Measurements from ENCODE around the gene GPR55.

GPR55 gene

GRCh38 chr2:230868947-230869913 lies 55.8 kb downstream of the GPR55 start:
- no peak overlapping the region for H3K4me3 ChIP-seq (replicated peaks; ENCODE audit: insufficient read depth, low read length)
- TF ChIP-seq, protein P1, sequence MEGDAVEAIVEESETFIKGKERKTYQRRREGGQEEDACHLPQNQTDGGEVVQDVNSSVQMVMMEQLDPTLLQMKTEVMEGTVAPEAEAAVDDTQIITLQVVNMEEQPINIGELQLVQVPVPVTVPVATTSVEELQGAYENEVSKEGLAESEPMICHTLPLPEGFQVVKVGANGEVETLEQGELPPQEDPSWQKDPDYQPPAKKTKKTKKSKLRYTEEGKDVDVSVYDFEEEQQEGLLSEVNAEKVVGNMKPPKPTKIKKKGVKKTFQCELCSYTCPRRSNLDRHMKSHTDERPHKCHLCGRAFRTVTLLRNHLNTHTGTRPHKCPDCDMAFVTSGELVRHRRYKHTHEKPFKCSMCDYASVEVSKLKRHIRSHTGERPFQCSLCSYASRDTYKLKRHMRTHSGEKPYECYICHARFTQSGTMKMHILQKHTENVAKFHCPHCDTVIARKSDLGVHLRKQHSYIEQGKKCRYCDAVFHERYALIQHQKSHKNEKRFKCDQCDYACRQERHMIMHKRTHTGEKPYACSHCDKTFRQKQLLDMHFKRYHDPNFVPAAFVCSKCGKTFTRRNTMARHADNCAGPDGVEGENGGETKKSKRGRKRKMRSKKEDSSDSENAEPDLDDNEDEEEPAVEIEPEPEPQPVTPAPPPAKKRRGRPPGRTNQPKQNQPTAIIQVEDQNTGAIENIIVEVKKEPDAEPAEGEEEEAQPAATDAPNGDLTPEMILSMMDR (IDR thresholded peaks at IDR 0.05; ENCODE audit: insufficient read depth, low read length), result no peak
- TF ChIP-seq SPI1 (IDR thresholded peaks at IDR 0.05; ENCODE audit: borderline replicate concordance, low read depth), result no peak
- TF ChIP-seq POLR2AphosphoS5 (IDR thresholded peaks at IDR 0.05; ENCODE audit: low read depth), result no peak
- TF ChIP-seq GABPA (IDR thresholded peaks at IDR 0.05; ENCODE audit: low read depth), result no peak
- TF ChIP-seq REST (IDR thresholded peaks at IDR 0.05; ENCODE audit: insufficient replicate concordance, low read depth), result no peak
- peak overlapping the region; percentile 58 for H3K27ac ChIP-seq (replicated peaks)
- H3K27me3 ChIP-seq (ENCODE audit: insufficient read depth, poor library complexity, severe bottlenecking), result no peaks in the 10 kb centered on the region
- no peak for DNase-seq (ENCODE audit: low read depth in 1 of 2, low spot score in 1 of 2)

DNA sequence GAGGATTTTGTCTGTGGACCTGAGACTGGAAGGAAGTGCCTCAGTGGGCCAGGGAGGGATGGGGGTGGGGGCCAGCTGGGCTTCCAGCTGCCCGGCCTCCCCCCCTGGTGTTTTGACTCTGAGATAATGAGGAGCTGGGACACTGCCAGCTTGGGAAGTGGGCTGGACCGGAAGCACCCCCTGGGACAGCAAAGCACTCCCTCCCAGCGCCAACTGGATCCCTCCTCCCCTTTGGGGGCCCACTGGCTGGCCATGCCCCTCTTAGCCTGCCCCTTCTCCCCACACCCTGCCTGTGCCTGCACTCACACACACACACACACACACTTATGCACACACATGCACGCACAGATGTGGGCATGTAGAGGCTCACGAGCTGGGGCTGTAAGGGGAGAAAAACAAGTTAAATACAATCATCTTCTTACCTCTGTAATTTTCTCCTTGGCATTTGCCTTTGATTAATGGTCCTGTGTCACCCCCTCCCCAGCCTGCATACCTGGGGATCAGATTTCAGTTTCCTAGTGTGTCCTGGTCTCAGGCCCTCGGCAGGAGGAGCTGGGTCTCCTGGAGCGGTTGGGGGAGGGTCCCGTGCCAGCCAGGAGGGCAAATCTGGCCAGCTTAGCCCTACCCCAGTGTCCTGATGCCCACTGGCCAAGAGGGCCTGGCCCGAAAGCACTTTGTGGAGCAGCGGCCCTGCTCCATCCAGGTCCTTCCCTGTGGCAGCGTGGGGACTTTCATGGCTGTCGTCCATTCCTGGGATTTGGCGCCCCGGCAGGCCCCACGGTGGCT lies 56.7 kb downstream of the GPR55 start:
- no peak overlapping the region; the same call in 1 of the 2 replicates for H3K27ac ChIP-seq (replicated peaks)
- no peak for DNase-seq (ENCODE audit: low read depth in 1 of 2, low spot score in 1 of 2)
- TF ChIP-seq, protein P1 (IDR thresholded peaks at IDR 0.05; ENCODE audit: insufficient read depth, low read length), result no peak
- TF ChIP-seq SPI1 (IDR thresholded peaks at IDR 0.05; ENCODE audit: borderline replicate concordance, low read depth) (no peak), REST (IDR thresholded peaks at IDR 0.05; ENCODE audit: insufficient replicate concordance, low read depth) (no peak), POLR2AphosphoS5 (IDR thresholded peaks at IDR 0.05; ENCODE audit: low read depth) (no peak), GABPA (IDR thresholded peaks at IDR 0.05; ENCODE audit: low read depth) (no peak)
- no peak overlapping the region for H3K4me3 ChIP-seq (replicated peaks; ENCODE audit: insufficient read depth, low read length)
- H3K27me3 ChIP-seq (ENCODE audit: insufficient read depth, poor library complexity, severe bottlenecking), result no peaks in the 10 kb centered on the region

DNA sequence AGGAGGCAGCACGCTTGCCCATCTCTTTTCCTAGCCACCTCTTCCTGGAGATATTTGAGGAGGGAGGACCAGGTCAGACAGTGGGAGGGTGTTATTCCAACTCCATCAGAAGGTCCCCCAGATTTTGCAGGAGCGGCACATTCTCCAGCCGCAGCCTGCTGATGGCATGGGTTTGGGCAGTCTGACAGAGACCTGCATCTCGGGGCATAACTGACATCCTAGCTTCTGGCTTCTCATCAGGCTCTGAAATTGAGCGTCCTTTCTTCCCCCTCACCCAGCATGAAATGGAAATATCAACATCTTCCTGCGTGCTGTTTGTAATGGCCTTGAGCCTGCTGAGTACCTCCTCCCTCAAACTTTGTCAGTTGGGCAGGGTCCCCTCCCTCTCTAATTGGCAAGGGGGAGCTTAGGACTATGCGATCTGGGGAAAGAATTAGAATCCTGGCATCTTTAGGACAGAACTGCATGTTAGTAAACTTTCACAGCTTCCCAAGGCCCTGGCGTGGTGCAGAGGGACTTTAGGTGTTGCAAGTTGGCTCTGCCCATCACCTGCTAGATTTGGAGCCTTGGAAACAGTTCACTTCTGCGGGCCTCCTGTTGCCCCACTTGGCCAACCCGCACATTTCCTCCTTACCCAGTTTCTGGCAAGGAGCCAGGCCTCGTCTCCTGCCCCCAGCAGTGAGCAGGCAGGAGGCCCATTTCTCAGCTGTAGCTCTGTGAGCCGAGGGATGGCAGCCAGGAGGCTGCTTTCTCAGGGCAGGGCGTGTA lies 58.1 kb downstream of the GPR55 start:
- DNase-seq (ENCODE audit: low read depth in 1 of 2, low spot score in 1 of 2), result peak; percentile 74 to 95
- peak overlapping the region; percentile 63 for H3K27ac ChIP-seq (replicated peaks)
- TF ChIP-seq SPI1 (IDR thresholded peaks at IDR 0.05; ENCODE audit: borderline replicate concordance, low read depth), result 0 out of 2 replicates have a peak, but pooled peaks have one; percentile 0
- TF ChIP-seq REST (IDR thresholded peaks at IDR 0.05; ENCODE audit: insufficient replicate concordance, low read depth), result no peak
- peak; percentile 93 for TF ChIP-seq POLR2AphosphoS5 (IDR thresholded peaks at IDR 0.05; ENCODE audit: low read depth)
- no peak overlapping the region for H3K4me3 ChIP-seq (replicated peaks; ENCODE audit: insufficient read depth, low read length)
- no peaks in the 10 kb centered on the region for H3K27me3 ChIP-seq (ENCODE audit: insufficient read depth, poor library complexity, severe bottlenecking)

Data from HL-60 (cell line).